LNCaP clone FGC (cell line): ENCODE results near the gene DGKD.

Experiments
- DNase-seq: peaks from one replicate; pipeline ENCODE4 v3.0.0-alpha.2; 2011; ENCODE audit warnings: low read depth
- H3K4me3 ChIP-seq: 2 replicates; pipeline ENCODE4 v1.5.1; 2011; ENCODE audit warnings: mild to moderate bottlenecking, low read depth, low read length, control low read depth
- TF ChIP-seq, protein P1 (sequence below): IDR thresholded peaks from 2 replicates; pipeline ENCODE4 v1.5.1; 2012; ENCODE audit warnings: mild to moderate bottlenecking; ENCODE audit not compliant: control insufficient read depth, insufficient read depth; ENCODE audit errors: extremely low read depth

Gene DGKD

DNA sequence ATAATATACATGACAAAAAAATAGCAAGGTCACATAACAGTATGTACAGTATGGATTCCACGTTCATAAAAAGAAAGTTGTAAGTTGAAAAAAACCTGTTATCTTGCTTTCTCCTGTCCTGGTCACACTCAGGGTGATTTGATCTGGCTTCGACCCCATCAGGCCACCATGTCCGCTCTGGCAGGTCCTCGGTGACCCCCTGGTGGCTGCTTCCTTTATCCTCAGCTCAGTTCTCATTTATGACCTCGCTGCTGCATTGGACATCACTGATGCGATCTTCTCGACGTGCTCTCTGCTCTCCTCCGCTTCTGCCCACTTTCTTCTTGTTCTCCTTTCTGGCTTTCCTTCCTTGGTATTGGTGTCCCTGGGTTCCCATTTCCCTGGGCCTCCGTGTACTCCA, 29.7 kb downstream of the DGKD start:
- no peak overlapping the region for H3K4me3 ChIP-seq
- no peak for DNase-seq
- TF ChIP-seq, protein P1, sequence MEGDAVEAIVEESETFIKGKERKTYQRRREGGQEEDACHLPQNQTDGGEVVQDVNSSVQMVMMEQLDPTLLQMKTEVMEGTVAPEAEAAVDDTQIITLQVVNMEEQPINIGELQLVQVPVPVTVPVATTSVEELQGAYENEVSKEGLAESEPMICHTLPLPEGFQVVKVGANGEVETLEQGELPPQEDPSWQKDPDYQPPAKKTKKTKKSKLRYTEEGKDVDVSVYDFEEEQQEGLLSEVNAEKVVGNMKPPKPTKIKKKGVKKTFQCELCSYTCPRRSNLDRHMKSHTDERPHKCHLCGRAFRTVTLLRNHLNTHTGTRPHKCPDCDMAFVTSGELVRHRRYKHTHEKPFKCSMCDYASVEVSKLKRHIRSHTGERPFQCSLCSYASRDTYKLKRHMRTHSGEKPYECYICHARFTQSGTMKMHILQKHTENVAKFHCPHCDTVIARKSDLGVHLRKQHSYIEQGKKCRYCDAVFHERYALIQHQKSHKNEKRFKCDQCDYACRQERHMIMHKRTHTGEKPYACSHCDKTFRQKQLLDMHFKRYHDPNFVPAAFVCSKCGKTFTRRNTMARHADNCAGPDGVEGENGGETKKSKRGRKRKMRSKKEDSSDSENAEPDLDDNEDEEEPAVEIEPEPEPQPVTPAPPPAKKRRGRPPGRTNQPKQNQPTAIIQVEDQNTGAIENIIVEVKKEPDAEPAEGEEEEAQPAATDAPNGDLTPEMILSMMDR = no peak

DNA sequence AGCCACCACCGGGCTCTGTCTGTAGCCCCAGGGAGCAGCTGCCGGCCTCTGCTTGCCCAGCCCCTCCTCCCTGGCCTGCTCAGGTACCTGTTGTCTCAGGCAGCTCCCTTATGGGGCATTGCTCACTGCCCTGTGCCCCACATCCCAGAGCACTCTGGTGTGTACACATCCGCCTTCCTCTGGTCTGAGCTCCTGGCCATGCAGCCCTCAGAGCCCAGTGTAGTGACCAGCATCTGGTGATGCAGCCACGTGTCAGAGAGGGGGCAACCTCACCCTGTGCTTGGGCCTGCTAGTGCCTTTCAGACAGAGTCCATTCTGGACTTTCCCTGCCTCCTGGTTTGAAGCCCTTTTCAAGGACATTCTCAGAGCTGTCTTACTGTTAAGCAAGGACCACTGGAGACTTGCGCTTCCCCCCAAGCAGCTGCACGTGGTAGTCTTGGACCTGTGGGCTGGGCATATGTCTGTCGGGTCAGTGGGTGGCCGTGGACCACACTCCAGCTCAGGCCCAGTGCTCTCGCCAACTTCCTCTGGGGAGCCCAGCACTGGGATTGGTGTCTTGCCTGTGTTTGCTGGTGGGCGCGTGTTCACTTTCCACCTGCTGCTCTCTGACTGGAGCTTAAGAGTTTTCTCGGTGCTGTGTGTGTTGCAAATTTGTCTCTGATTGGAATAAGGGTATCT, 30.7 kb downstream of the DGKD start:
- TF ChIP-seq, protein P1 = no peak
- no peak for DNase-seq
- no peak overlapping the region for H3K4me3 ChIP-seq

DNA sequence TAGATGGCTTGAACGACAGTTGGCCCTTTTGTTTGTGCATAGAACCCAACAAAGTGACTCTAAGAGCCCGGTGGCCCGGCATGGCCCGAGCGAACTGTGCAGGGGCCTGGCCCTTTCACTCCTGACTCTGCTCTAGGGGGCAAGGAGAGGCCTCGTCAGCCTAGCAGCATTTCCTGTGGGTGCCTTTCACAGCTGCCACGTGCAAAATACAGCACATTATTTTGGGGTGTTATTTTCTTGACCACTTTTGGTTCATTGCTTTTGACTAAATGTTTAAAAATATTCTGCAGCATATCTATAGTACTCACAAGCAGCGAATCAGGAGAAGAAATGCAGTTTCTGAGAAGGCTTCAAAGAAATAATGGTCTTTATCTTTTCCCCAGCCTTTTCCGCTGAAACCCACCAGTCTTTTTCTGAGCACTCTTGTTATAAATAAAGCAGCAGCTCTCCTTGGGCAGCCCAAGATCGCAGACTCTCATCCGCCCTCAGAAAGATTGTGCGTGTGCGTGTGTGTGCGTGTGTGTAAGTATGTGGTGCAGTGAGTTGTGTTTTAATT, 31.3 kb downstream of the DGKD start:
- TF ChIP-seq, protein P1 = no peak
- H3K4me3 ChIP-seq = no peak overlapping the region
- no peak for DNase-seq

DNA sequence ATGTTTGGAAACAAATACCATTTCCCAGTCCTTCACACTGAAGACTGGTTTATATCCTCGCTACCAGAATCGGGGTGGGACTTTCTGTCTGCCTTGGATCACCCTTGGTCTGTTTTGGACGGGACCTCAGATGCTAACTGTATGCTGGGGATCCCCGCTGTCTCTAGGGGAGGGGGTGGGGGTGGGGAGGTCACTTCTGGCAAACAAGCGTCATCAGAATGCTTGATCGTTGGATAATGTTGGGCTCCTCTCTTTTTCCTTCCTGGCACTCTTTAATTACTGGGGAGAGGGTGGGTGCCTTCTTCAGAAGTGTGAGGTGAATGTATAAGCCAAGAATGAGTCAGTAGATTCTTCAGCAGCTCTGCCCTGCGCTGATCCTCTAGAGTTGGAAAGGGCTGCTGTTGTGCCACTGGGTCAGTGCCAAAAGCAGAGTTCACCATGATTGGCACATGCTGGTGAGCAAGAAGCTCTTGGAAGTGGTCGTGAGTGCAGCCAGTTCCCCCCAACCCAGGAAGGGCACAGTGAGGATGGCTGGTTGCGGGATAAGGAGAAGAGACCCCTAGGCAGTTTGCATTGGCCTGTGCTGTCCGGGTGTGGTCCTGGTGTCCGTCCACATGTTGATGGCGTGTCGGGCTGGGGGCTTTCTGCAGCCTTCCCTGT, 32.2 kb downstream of the DGKD start:
- DNase-seq = no peak
- TF ChIP-seq, protein P1 = no peak
- no peak overlapping the region for H3K4me3 ChIP-seq

DNA sequence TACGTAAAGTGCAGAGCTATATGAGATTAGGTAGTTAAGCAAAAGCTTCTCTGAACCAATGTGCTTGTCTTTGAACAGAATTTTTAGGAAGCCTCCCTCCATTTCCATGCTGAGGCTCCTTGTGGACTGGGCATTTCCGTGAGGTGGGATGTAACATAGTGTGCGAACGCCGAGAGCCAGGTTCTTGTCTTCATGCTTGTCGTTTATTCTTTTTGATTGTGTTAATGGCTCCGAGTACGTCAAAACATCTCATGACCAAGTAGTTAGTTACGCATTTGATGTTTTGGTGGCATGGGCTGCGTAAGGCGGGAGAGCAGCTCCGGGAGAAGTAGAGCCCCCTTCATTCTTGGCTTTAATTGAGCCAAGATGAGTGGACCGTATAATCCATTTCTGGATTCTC, 32.9 kb downstream of the DGKD start:
- TF ChIP-seq, protein P1 = no peak
- H3K4me3 ChIP-seq = no peak overlapping the region
- DNase-seq = no peak

DNA sequence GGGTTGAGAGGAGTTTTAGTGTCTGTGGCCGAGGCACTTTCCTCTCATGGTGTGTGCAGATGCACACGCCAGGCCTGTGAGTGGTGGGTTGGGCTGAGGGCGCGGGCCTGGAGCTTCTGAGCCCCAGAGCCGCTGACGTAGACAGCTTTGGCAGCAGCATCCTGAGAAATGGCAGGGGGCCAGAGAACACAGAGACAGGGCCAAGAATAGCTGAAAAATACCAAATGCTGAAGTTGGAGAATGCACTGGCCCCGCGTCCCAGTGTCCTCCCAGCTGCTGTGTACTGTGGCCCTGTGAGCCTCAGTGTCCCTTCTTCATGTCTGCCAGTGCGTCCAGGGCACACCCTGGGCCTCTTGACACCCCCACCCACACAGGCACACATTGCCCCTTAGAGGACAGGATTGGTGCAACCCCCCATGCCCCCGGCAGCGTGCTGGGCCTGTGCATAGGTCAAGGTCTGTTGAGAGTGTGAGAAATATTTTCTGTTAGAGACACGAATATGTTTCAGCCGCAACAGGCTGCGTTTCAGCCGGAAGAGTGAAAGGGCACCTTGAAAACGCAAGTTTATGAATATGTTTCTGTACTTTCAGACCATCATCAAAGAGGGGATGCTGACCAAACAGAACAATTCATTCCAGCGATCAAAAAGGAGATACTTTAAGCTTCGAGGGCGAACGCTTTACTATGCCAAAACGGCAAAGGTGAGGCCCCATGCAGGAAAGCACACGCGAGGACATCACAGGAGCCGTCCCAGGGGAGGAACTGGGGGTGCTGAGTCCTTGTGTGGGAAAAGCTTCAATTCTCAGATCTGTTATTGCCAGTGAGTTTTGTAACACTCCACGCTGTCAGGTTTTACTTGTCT, 33.6 kb downstream of the DGKD start:
- TF ChIP-seq, protein P1 = no peak
- DNase-seq = peak; percentile 54
- no peak overlapping the region for H3K4me3 ChIP-seq
